ENCODE results near the gene ZFAND3. TPM values are rescaled to one million over a fixed set of nuclear protein-coding genes. Genes with fewer than 3 reads are reported as not detected.

Gene ZFAND3
- total and polyA plus RNA-seq, 7 donors, result 48.5 to 166 (median 141) TPM

DNA sequence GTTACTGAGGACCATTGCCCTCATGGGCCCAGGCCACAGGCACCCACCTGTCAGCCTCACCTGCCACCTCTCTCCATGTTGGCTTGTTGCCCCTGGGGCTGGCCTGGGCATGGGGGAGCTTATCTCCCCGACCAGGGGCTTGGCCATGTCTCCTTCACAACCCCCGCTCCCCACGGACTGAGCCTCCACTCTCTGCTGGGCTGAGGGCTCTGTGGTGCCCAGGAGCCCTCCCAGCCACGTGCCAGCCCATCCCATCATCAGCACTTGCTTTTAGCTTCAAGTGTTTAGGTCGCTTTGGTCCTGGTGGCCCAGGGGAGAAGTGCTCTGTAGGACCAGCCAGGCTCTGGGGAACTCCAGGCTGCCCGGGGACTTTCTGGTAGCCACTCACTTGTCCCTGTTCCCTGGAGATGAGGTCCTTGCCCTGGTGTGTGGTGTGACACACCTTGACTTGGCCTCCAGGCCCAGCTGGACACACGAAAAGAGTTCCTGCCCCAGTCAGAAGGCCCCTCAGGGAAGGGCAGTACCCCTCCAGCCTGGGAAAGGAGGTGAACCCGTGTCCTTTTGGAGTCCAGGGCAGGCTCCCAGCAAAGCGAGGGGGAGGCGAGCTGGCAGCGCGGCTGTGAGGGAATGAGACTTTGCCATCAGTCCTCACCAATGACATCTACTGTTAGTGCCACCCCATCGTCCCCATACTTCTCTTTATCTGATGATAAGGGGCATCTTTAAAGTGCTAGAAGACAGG lies 352.6 kb downstream of the ZFAND3 start:
- Histone ChIP-seq H3K9me3 (no peaks in the 10 kb centered on the region), H3K4me1 (no peaks in the 10 kb centered on the region), H3K36me3 (ENCODE audit: insufficient read depth in 1 of 2, low read depth in 1 of 2) (peaks cover 0 to 5% of the 10 kb centered on the region in 2 donors), H3K4me3 (no peak overlapping the region), H3K27me3 (ENCODE audit: insufficient read depth in 3 of 3, low read length in 2 of 3) (no peaks in the 10 kb centered on the region), H3K27ac (no peak overlapping the region)
- intact Hi-C loops (cut with DNase I), result no loop called here
- TF ChIP-seq CTCF (IDR thresholded peaks at IDR 0.05), result no peak
- DNase-seq (no peak), ATAC-seq (no peak)
- WGBS, 3 donors, result 82 to 88% (median 84%) methylated on average over 13 of the region's 13 CpGs

GRCh38 chr6:38172739-38173410 lies 353.3 kb downstream of the ZFAND3 start:
- H3K4me1 ChIP-seq, result no peaks in the 10 kb centered on the region
- ATAC-seq, result no peak
- WGBS, 3 donors, result 80 to 82% (median 80%) methylated on average over 15 of the region's 15 CpGs
- H3K4me3 ChIP-seq, result no peak overlapping the region
- no peak overlapping the region for H3K27ac ChIP-seq
- H3K9me3 ChIP-seq, result no peaks in the 10 kb centered on the region
- peaks cover 0 to 5% of the 10 kb centered on the region in 2 donors for H3K36me3 ChIP-seq (ENCODE audit: insufficient read depth in 1 of 2, low read depth in 1 of 2)
- TF ChIP-seq CTCF (IDR thresholded peaks at IDR 0.05), result no peak
- intact Hi-C loops (cut with DNase I), result no loop called here
- no peak for DNase-seq
- no peaks in the 10 kb centered on the region for H3K27me3 ChIP-seq (ENCODE audit: insufficient read depth in 3 of 3, low read length in 2 of 3)

- no peak for TF ChIP-seq CTCF (IDR thresholded peaks at IDR 0.05)
- Histone ChIP-seq H3K9me3 (no peaks in the 10 kb centered on the region), H3K27ac (no peak overlapping the region), H3K4me3 (no peak overlapping the region), H3K27me3 (ENCODE audit: insufficient read depth in 3 of 3, low read length in 2 of 3) (no peaks in the 10 kb centered on the region), H3K4me1 (no peaks in the 10 kb centered on the region), H3K36me3 (ENCODE audit: insufficient read depth in 1 of 2, low read depth in 1 of 2) (peaks cover 0 to 5% of the 10 kb centered on the region in 2 donors)
- no peak for ATAC-seq
- 84 to 92% (median 91%) methylated on average over 11 of the region's 11 CpGs for whole genome bisulfite sequencing, 3 donors
- intact Hi-C loops (cut with DNase I), result no loop called here
- DNase-seq, result no peak
These were observed 354.4 kb downstream of the ZFAND3 start for GRCh38 chr6:38173909-38174308.

- WGBS, 3 donors, result 94 to 96% (median 95%) methylated on average over 8 of the region's 8 CpGs
- no peak for DNase-seq
- Histone ChIP-seq H3K27me3 (ENCODE audit: insufficient read depth in 3 of 3, low read length in 2 of 3) (no peaks in the 10 kb centered on the region), H3K36me3 (ENCODE audit: insufficient read depth in 1 of 2, low read depth in 1 of 2) (peaks cover 0 to 5% of the 10 kb centered on the region in 2 donors), H3K4me3 (no peak overlapping the region), H3K4me1 (peaks cover under 1% of the 10 kb centered on the region), H3K27ac (no peak overlapping the region), H3K9me3 (no peaks in the 10 kb centered on the region)
- intact Hi-C loops (cut with DNase I), result no loop called here
- no peak for TF ChIP-seq CTCF (IDR thresholded peaks at IDR 0.05)
- no peak for ATAC-seq
These were observed 354.8 kb downstream of the ZFAND3 start for GRCh38 chr6:38174315-38174714.
